GM12891 (cell line): ENCODE results near the gene HMGN3.

Experiments
- POLR2A ChIP-seq: IDR thresholded peaks from 2 replicates; pipeline ENCODE4 v1.6.1; 2011; ENCODE audit warnings: low read depth, low read length, control low read depth
- TAF1 ChIP-seq: IDR thresholded peaks from 2 replicates; pipeline ENCODE4 v1.6.1; 2011; ENCODE audit warnings: low read depth, low read length, control low read depth

- TF ChIP-seq POLR2A, result no peak
- no peak for TF ChIP-seq TAF1
These were observed 63.5 kb downstream of the HMGN3 start for GRCh38 chr6:79170959-79171358.
